Activated B cell treated with CpG ODN at 0.5 μM for 24 hours (primary cell): ENCODE data around the gene AUP1. TPM values are rescaled to one million over a fixed set of nuclear protein-coding genes. Genes with fewer than 3 reads are reported as not detected.

Experiments
- ATAC-seq: fragments of 200-7000 bp; cut with Tn5 transposase; one replicate; pipeline ENCODE4 v1.10.0; 2021; ENCODE audit warnings: low read depth, mild to moderate bottlenecking, moderate library complexity
- CTCF ChIA-PET: fragments of 350-600 bp; sonication (Branson Sonifier 250); formaldehyde crosslinking; loops from one replicate; lab custom pipeline; 2021; ENCODE audit warnings: antibody characterized with exemption; lab: Charles Lee
- POLR2A ChIA-PET: fragments of 350-600 bp; sonication (Branson Sonifier 250); formaldehyde crosslinking; loops from one replicate; lab custom pipeline; 2021; ENCODE audit warnings: antibody characterized with exemption; lab: Charles Lee
- DNase-seq: peaks from one replicate; pipeline ENCODE4 v3.0.0; 2022
- H3K27ac Mint-ChIP-seq: one replicate; pipeline ENCODE4 v1.8.0; 2020; ENCODE audit warnings: mixed read lengths
- H3K27me3 Mint-ChIP-seq: one replicate; pipeline ENCODE4 v1.8.0; 2021; ENCODE audit warnings: mixed read lengths
- H3K36me3 Mint-ChIP-seq: one replicate; pipeline ENCODE4 v1.8.0; 2021; ENCODE audit warnings: low read depth, mixed read lengths
- H3K4me1 Mint-ChIP-seq: one replicate; pipeline ENCODE4 v1.8.0; 2021; ENCODE audit warnings: mixed read lengths
- H3K4me3 Mint-ChIP-seq: one replicate; pipeline ENCODE4 v1.8.0; 2020; ENCODE audit warnings: mild to moderate bottlenecking, mixed read lengths
- H3K9me3 Mint-ChIP-seq: one replicate; pipeline ENCODE4 v1.8.0; 2020; ENCODE audit warnings: mixed read lengths
- CTCF ChIP-seq: fragments of 200-600 bp; IDR thresholded peaks from one replicate; pipeline ENCODE4 v1.8.0; 2022; ENCODE audit warnings: antibody characterized with exemption, mild to moderate bottlenecking
- intact Hi-C: fragments of 100-400 bp; cut with micrococcal nuclease; formaldehyde crosslinking; loops from one replicate; pipeline ENCODE4 v1.15.1; 2024
- total RNA-seq: library from RNA; stranded (reverse); gene quantifications from 2 replicates; pipeline ENCODE4 v1.2.3, GENCODE V29; 2022

The AUP1 gene
- total RNA-seq, 1 donor from 2014 or later, result 177 TPM

GRCh38 chr2:74512744-74513604 lies 16.5 kb downstream of the AUP1 start:
- ATAC-seq (no peak), DNase-seq (no peak)
- H3K4me1 Mint-ChIP-seq, result peaks cover 34% of the 10 kb centered on the region
- H3K9me3 Mint-ChIP-seq, result no peaks in the 10 kb centered on the region
- peaks cover 41% of the 10 kb centered on the region for H3K27me3 Mint-ChIP-seq
- intact Hi-C loops, result loop anchor here (10.0 kb wide), 1 partner anchor 338 kb away; the partner anchor contains the start of gene MOB1A
- peak overlapping the region; percentile 28 for H3K4me3 Mint-ChIP-seq
- no peak overlapping the region for H3K27ac Mint-ChIP-seq
- POLR2A ChIA-PET, result interaction anchor here (0.7 to 3.9 kb wide), 8 partner anchors 9 to 263 kb away, joined by 3 to 18 read pairs (median 4); partner anchors contain the start of gene DQX1
- CTCF ChIA-PET, result interaction anchor here (0.8 kb wide), 1 partner anchor 76 kb away, joined by 3 read pairs; no protein-coding TSS in a partner anchor
- no peaks in the 10 kb centered on the region for H3K36me3 Mint-ChIP-seq
- no peak for TF ChIP-seq CTCF

GRCh38 chr2:74511104-74511989 lies 18.2 kb downstream of the AUP1 start:
- Mint-ChIP-seq H3K27me3 (peaks cover 26% of the 10 kb centered on the region), H3K4me3 (no peak overlapping the region)

GRCh38 chr2:74510272-74510671 lies 19.2 kb downstream of the AUP1 start:
- no peak for ATAC-seq
- peaks cover 20% of the 10 kb centered on the region for H3K27me3 Mint-ChIP-seq
- ChIA-PET CTCF (interaction anchor here (1.5 kb wide), 1 partner anchor 27 kb away, joined by 4 read pairs; the partner anchor contains the start of genes CCDC142 and TTC31), POLR2A (interaction anchor here (0.7 to 5.6 kb wide), 6 partner anchors 14 to 1452 kb away, joined by 3 to 63 read pairs (median 4); partner anchors contain the start of genes AUP1, DQX1, HTRA2 and WBP1)
- H3K27ac Mint-ChIP-seq, result no peak overlapping the region
- TF ChIP-seq CTCF, result no peak
- peaks cover 21% of the 10 kb centered on the region for H3K36me3 Mint-ChIP-seq
- H3K9me3 Mint-ChIP-seq, result no peaks in the 10 kb centered on the region
- peaks cover 36% of the 10 kb centered on the region for H3K4me1 Mint-ChIP-seq
- no peak overlapping the region for H3K4me3 Mint-ChIP-seq
- intact Hi-C loops, result loop anchor here (10.0 kb wide), 1 partner anchor 335 kb away; the partner anchor contains the start of gene MOB1A
- DNase-seq, result no peak

More at GRCh38 chr2:74511104-74511989, 18.2 kb downstream of the AUP1 start:
- CTCF ChIA-PET, result interaction anchor here (1.5 kb wide), 1 partner anchor 29 kb away, joined by 4 read pairs; the partner anchor contains the start of genes CCDC142 and TTC31
- H3K4me1 Mint-ChIP-seq, result peaks cover 40% of the 10 kb centered on the region
- no peaks in the 10 kb centered on the region for H3K9me3 Mint-ChIP-seq
- no peak overlapping the region for H3K27ac Mint-ChIP-seq
- DNase-seq (no peak), ATAC-seq (no peak)
- H3K36me3 Mint-ChIP-seq, result peaks cover 12% of the 10 kb centered on the region
- intact Hi-C loops, result loop anchor here (10.0 kb wide), 1 partner anchor 337 kb away; the partner anchor contains the start of gene MOB1A
- POLR2A ChIA-PET, result interaction anchor here (0.7 to 5.6 kb wide), 5 partner anchors 10 to 86 kb away, joined by 4 to 63 read pairs (median 4); partner anchors contain the start of genes AUP1, HTRA2 and MRPL53
- no peak for TF ChIP-seq CTCF

- ATAC-seq, result peak; percentile 10
- POLR2A ChIA-PET, result interaction anchor here (0.5 to 5.6 kb wide), 17 partner anchors 8 to 317 kb away, joined by 3 to 63 read pairs (median 7); partner anchors contain the start of genes AUP1, CCDC142, DQX1 and HTRA2
- CTCF ChIA-PET, result interaction anchor here (1.0 to 3.2 kb wide), 6 partner anchors 8 to 80 kb away, joined by 3 to 30 read pairs (median 8); partner anchors contain the start of genes CCDC142 and TTC31
- Mint-ChIP-seq H3K27me3 (peaks cover 24% of the 10 kb centered on the region), H3K4me3 (peak overlapping the region; percentile 96), H3K4me1 (peaks cover 47% of the 10 kb centered on the region), H3K36me3 (peaks cover 33% of the 10 kb centered on the region), H3K27ac (peak overlapping the region; percentile 100), H3K9me3 (no peaks in the 10 kb centered on the region)
- intact Hi-C loops, result loop anchor here (1.0 to 10.0 kb wide), 10 partner anchors 8 to 327 kb away; partner anchors contain the start of genes AUP1, DOK1, HK2 and HTRA2
- TF ChIP-seq CTCF, result no peak
- no peak for DNase-seq
These were observed 21.5 kb downstream of the AUP1 start for GRCh38 chr2:74507926-74508520.
